Measurements from ENCODE around the gene MTMR2. TPM values are rescaled to one million over a fixed set of nuclear protein-coding genes. Genes with fewer than 3 reads are reported as not detected.

Gene MTMR2
- total RNA-seq, 4 donors from 2014 or later, result 14.7 to 35.2 (median 18.4) TPM

- DNase-seq, result no peak
- in situ Hi-C loops (cut with MboI; ENCODE audit: low pct_ligation_motif_present in 1 of 4, low pct_unique_long_range_greater_than_20kb in 1 of 4, low sequenced_read_pairs in 3 of 4), result no loop called here
- peak overlapping the region; percentile 60 to 79 (median 72) for H3K4me3 ChIP-seq
- peaks cover 0 to 41% (median 17%) of the 10 kb centered on the region in 4 donors for H3K4me1 ChIP-seq
- H3K27me3 ChIP-seq, result no peaks in the 10 kb centered on the region
- no peaks in the 10 kb centered on the region for H3K36me3 ChIP-seq
- intact Hi-C loops (cut with DNase I; ENCODE audit: low total_unique reads), result no loop called here
- TF ChIP-seq, protein P1, sequence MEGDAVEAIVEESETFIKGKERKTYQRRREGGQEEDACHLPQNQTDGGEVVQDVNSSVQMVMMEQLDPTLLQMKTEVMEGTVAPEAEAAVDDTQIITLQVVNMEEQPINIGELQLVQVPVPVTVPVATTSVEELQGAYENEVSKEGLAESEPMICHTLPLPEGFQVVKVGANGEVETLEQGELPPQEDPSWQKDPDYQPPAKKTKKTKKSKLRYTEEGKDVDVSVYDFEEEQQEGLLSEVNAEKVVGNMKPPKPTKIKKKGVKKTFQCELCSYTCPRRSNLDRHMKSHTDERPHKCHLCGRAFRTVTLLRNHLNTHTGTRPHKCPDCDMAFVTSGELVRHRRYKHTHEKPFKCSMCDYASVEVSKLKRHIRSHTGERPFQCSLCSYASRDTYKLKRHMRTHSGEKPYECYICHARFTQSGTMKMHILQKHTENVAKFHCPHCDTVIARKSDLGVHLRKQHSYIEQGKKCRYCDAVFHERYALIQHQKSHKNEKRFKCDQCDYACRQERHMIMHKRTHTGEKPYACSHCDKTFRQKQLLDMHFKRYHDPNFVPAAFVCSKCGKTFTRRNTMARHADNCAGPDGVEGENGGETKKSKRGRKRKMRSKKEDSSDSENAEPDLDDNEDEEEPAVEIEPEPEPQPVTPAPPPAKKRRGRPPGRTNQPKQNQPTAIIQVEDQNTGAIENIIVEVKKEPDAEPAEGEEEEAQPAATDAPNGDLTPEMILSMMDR (IDR thresholded peaks at IDR 0.05), result no peak
- TF ChIP-seq POLR2A (IDR thresholded peaks at IDR 0.05), result no peak
- no peak for TF ChIP-seq POLR2AphosphoS5 (IDR thresholded peaks at IDR 0.05)
- no peak for TF ChIP-seq EP300 (IDR thresholded peaks at IDR 0.05; ENCODE audit: low read depth)
- H3K9me3 ChIP-seq, result no peaks in the 10 kb centered on the region
- peak overlapping the region; percentile 89 to 93 (median 93) for H3K27ac ChIP-seq
- WGBS, 2 donors (ENCODE audit: low coverage in 1 of 2), result 0% methylated on average over 4 of the region's 4 CpGs
Measured at GRCh38 chr11:95924414-95924760, 480 bp upstream of the MTMR2 start.

DNA sequence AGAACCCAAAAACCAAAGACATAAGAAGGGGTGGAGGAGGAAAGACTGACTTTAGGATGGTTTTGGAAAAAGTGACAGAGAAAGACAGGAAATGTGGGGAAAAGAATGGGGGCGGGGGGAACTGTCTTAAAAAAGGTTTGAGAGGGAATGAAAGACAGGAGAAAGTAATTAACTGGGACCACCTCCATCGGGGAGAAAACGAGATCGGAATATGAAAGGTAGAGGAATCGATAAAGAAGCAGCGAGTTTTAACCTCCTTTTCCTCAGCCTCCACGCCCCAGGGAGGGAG is 524 bp downstream of the MTMR2 start:
- intact Hi-C loops (cut with DNase I; ENCODE audit: low total_unique reads), result no loop called here
- Histone ChIP-seq H3K4me1 (peaks cover 0 to 41% (median 17%) of the 10 kb centered on the region in 4 donors), H3K27ac (peak overlapping the region; percentile 89 to 93 (median 93)), H3K36me3 (no peaks in the 10 kb centered on the region), H3K4me3 (peak overlapping the region; percentile 60 to 79 (median 72)), H3K27me3 (no peaks in the 10 kb centered on the region), H3K9me3 (no peaks in the 10 kb centered on the region)
- TF ChIP-seq EP300 (IDR thresholded peaks at IDR 0.05; ENCODE audit: low read depth) (no peak), POLR2AphosphoS5 (IDR thresholded peaks at IDR 0.05) (no peak), POLR2A (IDR thresholded peaks at IDR 0.05) (no peak)
- DNase-seq, result no peak
- 1 to 2% methylated on average over 7 of the region's 7 CpGs for WGBS, 2 donors (ENCODE audit: low coverage in 1 of 2)
- in situ Hi-C loops (cut with MboI; ENCODE audit: low pct_ligation_motif_present in 1 of 4, low pct_unique_long_range_greater_than_20kb in 1 of 4, low sequenced_read_pairs in 3 of 4), result no loop called here

DNA sequence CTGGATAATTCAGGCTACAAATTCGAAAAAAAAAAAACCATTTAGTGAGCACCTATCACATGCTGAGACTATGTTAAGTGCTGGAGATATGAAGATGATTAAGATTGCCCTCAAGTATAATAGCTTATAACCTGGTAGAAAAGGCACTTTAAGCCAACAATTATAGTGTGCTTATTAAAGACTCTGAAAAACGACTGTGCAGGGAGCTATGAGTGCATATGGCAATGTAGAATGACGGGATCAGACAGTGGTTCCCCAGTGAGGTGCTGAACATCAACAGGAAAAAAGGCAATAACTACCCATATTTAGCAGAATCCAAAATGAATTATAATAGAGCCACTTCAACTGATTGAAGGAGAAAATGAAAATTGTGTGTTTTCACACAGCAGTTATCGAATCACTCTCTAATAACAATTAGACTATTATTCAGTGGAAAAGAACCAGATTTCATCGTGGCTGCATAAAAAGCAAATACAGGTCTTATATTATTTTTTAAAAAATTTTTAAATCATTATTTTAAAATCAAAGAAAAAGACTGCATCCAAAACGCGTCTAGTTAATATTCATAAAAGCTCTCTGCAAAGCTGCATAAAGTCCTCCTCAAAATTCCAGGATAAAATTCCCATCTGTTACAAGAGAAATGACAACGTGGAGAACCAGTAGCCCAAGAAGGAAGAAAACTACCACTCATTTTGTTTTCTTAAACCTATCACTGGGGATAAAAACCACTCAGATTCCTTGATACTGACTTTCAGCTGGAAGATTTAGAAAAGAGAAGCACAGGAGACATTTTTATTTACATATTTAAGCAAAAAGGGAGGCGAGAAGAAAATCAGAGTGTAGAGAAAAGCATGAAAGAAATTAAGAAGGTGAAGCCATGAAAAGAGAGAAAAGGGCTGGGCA is 1.1 kb downstream of the MTMR2 start:
- 36 to 38% methylated on average over 9 of the region's 9 CpGs for WGBS, 2 donors (ENCODE audit: low coverage in 1 of 2)
- in situ Hi-C loops (cut with MboI; ENCODE audit: low pct_ligation_motif_present in 1 of 4, low pct_unique_long_range_greater_than_20kb in 1 of 4, low sequenced_read_pairs in 3 of 4), result no loop called here
- H3K27me3 ChIP-seq, result no peaks in the 10 kb centered on the region
- peak overlapping the region; percentile 89 to 93 (median 93) for H3K27ac ChIP-seq
- H3K4me1 ChIP-seq, result peaks cover 0 to 41% (median 17%) of the 10 kb centered on the region in 4 donors
- intact Hi-C loops (cut with DNase I; ENCODE audit: low total_unique reads), result no loop called here
- DNase-seq, result no peak
- H3K9me3 ChIP-seq, result no peaks in the 10 kb centered on the region
- peak overlapping the region in 3 of 4 donors; percentile 70 to 79 (median 75) for H3K4me3 ChIP-seq
- TF ChIP-seq, protein P1 (IDR thresholded peaks at IDR 0.05), result no peak
- TF ChIP-seq EP300 (IDR thresholded peaks at IDR 0.05; ENCODE audit: low read depth), result no peak
- no peak for TF ChIP-seq POLR2AphosphoS5 (IDR thresholded peaks at IDR 0.05)
- no peak for TF ChIP-seq POLR2A (IDR thresholded peaks at IDR 0.05)
- H3K36me3 ChIP-seq, result no peaks in the 10 kb centered on the region

DNA sequence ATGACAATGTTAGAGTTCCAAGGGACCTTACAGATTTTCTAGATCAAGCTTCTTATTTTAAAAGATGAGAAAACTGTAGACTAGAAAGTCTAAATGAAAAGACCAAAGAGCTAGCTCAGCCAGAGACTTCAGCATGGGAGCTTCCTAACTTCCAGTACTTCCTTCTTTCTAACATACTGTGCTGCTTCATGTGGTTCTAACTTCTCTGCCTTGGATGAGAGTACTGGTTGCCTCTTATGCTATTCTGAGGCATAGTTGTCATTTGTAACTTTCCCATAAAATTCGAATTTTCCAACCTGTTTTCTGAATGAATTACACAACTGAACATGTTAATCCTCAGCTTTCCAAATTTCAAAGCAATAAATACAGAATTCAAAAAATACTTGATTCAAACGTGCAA is 1.8 kb downstream of the MTMR2 start:
- intact Hi-C loops (cut with DNase I; ENCODE audit: low total_unique reads) (no loop called here), in situ Hi-C loops (cut with MboI; ENCODE audit: low pct_ligation_motif_present in 1 of 4, low pct_unique_long_range_greater_than_20kb in 1 of 4, low sequenced_read_pairs in 3 of 4) (no loop called here)
- WGBS, 2 donors (ENCODE audit: low coverage in 1 of 2), result 37 to 47% methylated on average over 2 of the region's 2 CpGs
- TF ChIP-seq EP300 (IDR thresholded peaks at IDR 0.05; ENCODE audit: low read depth), result no peak
- no peak for TF ChIP-seq POLR2AphosphoS5 (IDR thresholded peaks at IDR 0.05)
- TF ChIP-seq POLR2A (IDR thresholded peaks at IDR 0.05), result no peak
- TF ChIP-seq, protein P1 (IDR thresholded peaks at IDR 0.05), result no peak
- Histone ChIP-seq H3K36me3 (no peaks in the 10 kb centered on the region), H3K27me3 (no peaks in the 10 kb centered on the region), H3K9me3 (no peaks in the 10 kb centered on the region), H3K4me1 (peaks cover 0 to 41% (median 19%) of the 10 kb centered on the region in 4 donors), H3K27ac (peak overlapping the region in 3 of 4 donors; percentile 89 to 93 (median 93)), H3K4me3 (no peak overlapping the region)
- no peak for DNase-seq

Data from transverse colon (tissue), 4 donors.